GM23248 (cell line): ENCODE measurements around the gene PRRT4. TPM values are rescaled to one million over a fixed set of nuclear protein-coding genes. Genes with fewer than 3 reads are reported as not detected.

Experiments used
- DNase-seq: peaks from one replicate; pipeline ENCODE4 v3.0.0-alpha.2; 2015
- H2AFZ ChIP-seq: fragments of 200-600 bp; sonication (generic); 2 replicates; pipeline ENCODE4 v1.6.1; 2016; ENCODE audit warnings: antibody characterized with exemption
- H3F3A ChIP-seq: fragments of 200-600 bp; sonication (generic); 2 replicates; pipeline ENCODE4 v1.6.1; 2016; ENCODE audit warnings: mild to moderate bottlenecking, antibody characterized with exemption, mixed run types; ENCODE audit not compliant: insufficient read depth
- H3K27ac ChIP-seq: fragments of 200-600 bp; sonication (generic); 2 replicates; pipeline ENCODE4 v1.5.1; 2016; ENCODE audit warnings: mild to moderate bottlenecking
- H3K27me3 ChIP-seq: fragments of 200-600 bp; sonication (generic); replicated peaks from 2 replicates; pipeline ENCODE4 v1.6.1; 2016; ENCODE audit warnings: mild to moderate bottlenecking; ENCODE audit not compliant: insufficient read depth
- H3K36me3 ChIP-seq: fragments of 200-600 bp; sonication (generic); 2 replicates; pipeline ENCODE4 v1.6.1; 2016; ENCODE audit warnings: low read depth, mild to moderate bottlenecking
- H3K4me1 ChIP-seq: fragments of 200-600 bp; sonication (generic); 2 replicates; pipeline ENCODE4 v1.6.1; 2016; ENCODE audit warnings: mild to moderate bottlenecking; ENCODE audit not compliant: insufficient read depth
- H3K4me2 ChIP-seq: fragments of 200-600 bp; sonication (generic); one replicate; pipeline ENCODE4 v1.6.1; 2016; ENCODE audit warnings: mild to moderate bottlenecking; ENCODE audit not compliant: unreplicated experiment
- H3K4me3 ChIP-seq: fragments of 200-600 bp; sonication (generic); 2 replicates; pipeline ENCODE4 v1.5.1; 2016; ENCODE audit warnings: mild to moderate bottlenecking
- H3K79me2 ChIP-seq: fragments of 200-600 bp; sonication (generic); 2 replicates; pipeline ENCODE4 v1.6.1; 2016; ENCODE audit warnings: mild to moderate bottlenecking; ENCODE audit not compliant: insufficient read depth
- H3K9ac ChIP-seq: fragments of 200-600 bp; sonication (generic); 2 replicates; pipeline ENCODE4 v1.6.1; 2016; ENCODE audit warnings: mild to moderate bottlenecking
- H3K9me2 ChIP-seq: fragments of 200-600 bp; sonication (generic); 2 replicates; pipeline ENCODE4 v1.6.1; 2016; ENCODE audit warnings: mixed run types, mild to moderate bottlenecking, moderate library complexity; ENCODE audit not compliant: insufficient read depth
- H3K9me3 ChIP-seq: fragments of 200-600 bp; sonication (generic); one replicate; pipeline ENCODE4 v1.6.1; 2017; ENCODE audit warnings: low read depth
- H4K20me1 ChIP-seq: fragments of 200-600 bp; sonication (generic); 2 replicates; pipeline ENCODE4 v1.6.0; 2016; ENCODE audit not compliant: insufficient read depth
- EZH2 ChIP-seq: fragments of 200-600 bp; sonication (generic); IDR thresholded peaks from 2 replicates; pipeline ENCODE4 v1.6.1; 2018; ENCODE audit warnings: antibody characterized with exemption, mild to moderate bottlenecking; ENCODE audit not compliant: insufficient read depth, poor library complexity, severe bottlenecking
- EZH2phosphoT487 ChIP-seq: fragments of 200-600 bp; sonication (generic); IDR thresholded peaks from 2 replicates; pipeline ENCODE4 v1.6.1; 2018; ENCODE audit warnings: antibody characterized with exemption, moderate library complexity, mild to moderate bottlenecking, low read depth; ENCODE audit not compliant: insufficient read depth
- WGBS, 2 experiments: methylation state at CpG; one replicate each; pipeline ENCODE4 v1.1.6; 2015 to 2017; ENCODE audit warnings: low lambda C conversion rate in 2 of 2, low coverage in 1 of 2; ENCODE audit errors: missing lambda C conversion rate in 2 of 2; 5-methylcytosine and 5-hydroxymethylcytosine counted together
- in situ Hi-C: fragments of 300-500 bp; cut with MboI; formaldehyde crosslinking; loops from 2 replicates; pipeline ENCODE4 v1.15.0; 2020
- polyA plus RNA-seq: library from polyadenylated mRNA; unstranded; fragments of >200 nt; fragmentation: Nextera tagmentation; extraction: Ambion mirVana; gene quantifications from 2 replicates; pipeline ENCODE4 v1.2.1, GENCODE V29; 2016
- total RNA-seq: library from RNA; depleted of rRNA; stranded (reverse); fragments of >200 nt; shearing (Covaris generic); gene quantifications from 2 replicates; pipeline ENCODE4 v1.2.3, GENCODE V29; 2014

PRRT4 gene
- total and polyA plus RNA-seq, 2 experiments from 2014 or later = not detected

GRCh38 chr7:128391805-128392204 lies 30.3 kb upstream of the PRRT4 start:
- Histone ChIP-seq H3F3A (0 out of 2 replicates have a peak, but pooled peaks cover 7% of the 10 kb centered on the region), H3K9me3 (no peaks in the 10 kb centered on the region), H3K4me1 (no peaks in the 10 kb centered on the region), H4K20me1 (no peaks in the 10 kb centered on the region), H3K9me2 (no peaks in the 10 kb centered on the region), H3K4me3 (no peak overlapping the region), H3K79me2 (no peaks in the 10 kb centered on the region), H3K9ac (no peak overlapping the region), H3K36me3 (peaks cover 4% of the 10 kb centered on the region; the same call in 1 of the 2 replicates), H3K27ac (no peak overlapping the region), H2AFZ (no peak overlapping the region), H3K27me3 (no peaks in the 10 kb centered on the region), H3K4me2 (no peak overlapping the region)
- TF ChIP-seq EZH2phosphoT487 (no peak), EZH2 (no peak)
- 80 to 86% methylated on average over 7 of the region's 7 CpGs for whole genome bisulfite sequencing, 2 experiments
- DNase-seq = no peak
- in situ Hi-C loops = no loop called here

- Histone ChIP-seq H3K36me3 (0 out of 2 replicates have a peak, but pooled peaks cover 2% of the 10 kb centered on the region), H3K4me3 (no peak overlapping the region), H3K9ac (no peak overlapping the region), H3K9me2 (no peaks in the 10 kb centered on the region), H2AFZ (no peak overlapping the region), H3K9me3 (no peaks in the 10 kb centered on the region), H3F3A (0 out of 2 replicates have a peak, but pooled peaks cover 7% of the 10 kb centered on the region), H3K4me1 (no peaks in the 10 kb centered on the region), H3K79me2 (no peaks in the 10 kb centered on the region), H3K27me3 (no peaks in the 10 kb centered on the region), H3K4me2 (no peak overlapping the region), H3K27ac (no peak overlapping the region), H4K20me1 (no peaks in the 10 kb centered on the region)
- TF ChIP-seq EZH2phosphoT487 = no peak
- TF ChIP-seq EZH2 = no peak
- no peak for DNase-seq
- in situ Hi-C loops = no loop called here
- 53 to 59% methylated on average over 3 of the region's 3 CpGs for WGBS, 2 experiments
Observed at GRCh38 chr7:128390871-128391565, 29.5 kb upstream of the PRRT4 start.

- Histone ChIP-seq H3F3A (0 out of 2 replicates have a peak, but pooled peaks cover 7% of the 10 kb centered on the region), H3K9me2 (no peaks in the 10 kb centered on the region), H3K27ac (no peak overlapping the region), H3K4me2 (no peak overlapping the region), H2AFZ (no peak overlapping the region), H3K27me3 (no peaks in the 10 kb centered on the region), H3K4me1 (no peaks in the 10 kb centered on the region), H3K79me2 (no peaks in the 10 kb centered on the region), H3K9me3 (no peaks in the 10 kb centered on the region), H3K4me3 (no peak overlapping the region), H3K9ac (no peak overlapping the region), H4K20me1 (no peaks in the 10 kb centered on the region), H3K36me3 (no peaks in the 10 kb centered on the region)
- no peak for DNase-seq
- 75 to 79% methylated on average over 9 of the region's 9 CpGs for WGBS, 2 experiments
- in situ Hi-C loops = no loop called here
- no peak for TF ChIP-seq EZH2
- no peak for TF ChIP-seq EZH2phosphoT487
Observed at GRCh38 chr7:128389618-128390329, 28.3 kb upstream of the PRRT4 start.

GRCh38 chr7:128389085-128389617 lies 27.7 kb upstream of the PRRT4 start:
- no peaks in the 10 kb centered on the region for H3K9me2 ChIP-seq
- H3K27ac ChIP-seq = no peak overlapping the region
- no peak overlapping the region for H3K4me3 ChIP-seq
- 0 out of 2 replicates have a peak, but pooled peaks cover 7% of the 10 kb centered on the region for H3F3A ChIP-seq
- no peak overlapping the region for H2AFZ ChIP-seq
- H4K20me1 ChIP-seq = no peaks in the 10 kb centered on the region
- no peaks in the 10 kb centered on the region for H3K79me2 ChIP-seq
- no peaks in the 10 kb centered on the region for H3K27me3 ChIP-seq
- H3K9me3 ChIP-seq = no peaks in the 10 kb centered on the region
- no peak overlapping the region for H3K9ac ChIP-seq
- in situ Hi-C loops = no loop called here
- no peaks in the 10 kb centered on the region for H3K4me1 ChIP-seq
- H3K36me3 ChIP-seq = no peaks in the 10 kb centered on the region
- TF ChIP-seq EZH2 = no peak
- TF ChIP-seq EZH2phosphoT487 = no peak
- no peak overlapping the region for H3K4me2 ChIP-seq
- no peak for DNase-seq
- WGBS, 2 experiments = 40 to 50% methylated on average over 2 of the region's 2 CpGs
